M059J (cell line): ENCODE data around the gene APRT. TPM values are rescaled to one million over a fixed set of nuclear protein-coding genes. Genes with fewer than 3 reads are reported as not detected.

ENCODE experiments used
- DNase-seq: peaks from one replicate; pipeline ENCODE4 v3.0.0-alpha.2; 2012; ENCODE audit warnings: low read depth
- total RNA-seq: library from RNA; depleted of rRNA; stranded (reverse); fragments of >200 nt; shearing (Covaris generic); gene quantifications from 2 replicates; pipeline ENCODE4 v1.2.3, GENCODE V29; 2014

Gene APRT
- total RNA-seq, 1 experiment from 2014 or later, result 151 TPM

GRCh38 chr16:88807626-88808453 is 3.9 kb downstream of the APRT start:
- no peak for DNase-seq

GRCh38 chr16:88807142-88807625 is 4.5 kb downstream of the APRT start:
- no peak for DNase-seq

GRCh38 chr16:88806491-88807111 is 5.1 kb downstream of the APRT start:
- DNase-seq, result no peak

- no peak for DNase-seq
Observed at GRCh38 chr16:88805887-88806393, 5.8 kb downstream of the APRT start.

GRCh38 chr16:88805340-88805715 is 6.4 kb downstream of the APRT start:
- no peak for DNase-seq

GRCh38 chr16:88804552-88805339 is 7.0 kb downstream of the APRT start:
- DNase-seq, result no peak

GRCh38 chr16:88804173-88804551 is 7.6 kb downstream of the APRT start:
- no peak for DNase-seq

GRCh38 chr16:88803264-88803987 is 8.3 kb downstream of the APRT start, which contains the start of gene CDT1:
CDT1 (plus strand) TSS chr16:88803789; CDS start chr16:88803832, 43 bp downstream.
- DNase-seq, result peak; percentile 68

GRCh38 chr16:88800277-88800592 is 11.5 kb downstream of the APRT start:
- no peak for DNase-seq

GRCh38 chr16:88799569-88800276 is 12.0 kb downstream of the APRT start:
- no peak for DNase-seq

GRCh38 chr16:88798772-88799455 is 12.8 kb downstream of the APRT start:
- no peak for DNase-seq

- DNase-seq, result no peak
Observed at GRCh38 chr16:88798073-88798472, 13.7 kb downstream of the APRT start.

GRCh38 chr16:88796278-88796677 is 15.4 kb downstream of the APRT start:
- no peak for DNase-seq

- no peak for DNase-seq
Observed at GRCh38 chr16:88793251-88793954, 18.3 kb downstream of the APRT start.

GRCh38 chr16:88792668-88793250 is 19.0 kb downstream of the APRT start:
- DNase-seq, result no peak

- no peak for DNase-seq
Observed at GRCh38 chr16:88792078-88792550, 19.6 kb downstream of the APRT start.

GRCh38 chr16:88790312-88791211 is 21.2 kb downstream of the APRT start:
- peak; percentile 41 for DNase-seq

- DNase-seq, result no peak
Observed at GRCh38 chr16:88789594-88789993, 22.1 kb downstream of the APRT start.
